Measurements from ENCODE around the gene ZNF672. TPM values are rescaled to one million over a fixed set of nuclear protein-coding genes. Genes with fewer than 3 reads are reported as not detected.

Gene ZNF672
- total and polyA plus RNA-seq, 2 of the 13 experiments (the other 11 are each of a cell fraction or from before 2014, with no cell fraction given), result 17.2 to 22.9 TPM

DNA sequence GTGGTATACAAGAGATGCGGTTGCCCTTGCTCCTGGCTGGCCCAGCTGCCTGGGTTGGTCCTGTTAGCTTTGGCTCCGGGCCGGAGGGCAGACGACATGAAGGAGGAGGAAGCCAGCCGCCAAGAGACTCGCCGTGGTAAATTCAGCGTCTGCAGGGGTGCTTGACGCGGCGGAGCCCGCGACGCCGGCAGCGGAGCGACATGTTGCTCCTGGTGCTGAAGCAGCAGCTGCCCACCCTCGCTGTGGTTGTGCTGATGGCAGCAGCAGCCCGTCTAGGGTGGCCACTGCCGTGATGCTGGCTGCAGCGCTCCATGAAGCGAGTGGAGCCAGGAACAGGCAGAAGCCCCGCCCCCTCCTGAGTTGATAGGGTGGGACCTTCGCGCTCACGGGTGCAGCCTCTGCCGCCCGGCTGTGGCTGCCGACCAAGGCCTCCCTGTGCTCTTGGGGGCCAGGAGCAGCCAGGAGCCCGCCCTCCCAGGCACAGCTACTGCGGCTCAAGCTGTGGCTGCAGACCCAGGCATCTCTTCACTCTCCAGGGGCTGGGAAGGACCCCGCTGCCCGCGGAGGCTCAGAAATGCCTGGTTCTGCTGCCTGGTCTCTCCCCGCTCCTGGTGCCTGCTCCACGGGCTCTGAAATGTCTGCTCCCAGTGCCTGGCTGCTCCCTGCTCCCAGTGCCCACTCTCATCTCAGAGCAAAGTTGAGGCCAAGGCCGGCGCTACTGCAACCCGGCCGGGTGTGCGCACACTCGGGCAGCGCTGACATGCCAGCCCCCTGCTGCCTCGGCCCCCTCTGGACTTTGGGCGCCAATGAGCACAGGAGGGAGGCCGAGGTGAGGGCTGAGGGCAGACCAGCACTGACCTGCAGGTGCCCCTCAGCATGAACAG, 25.2 kb downstream of the ZNF672 start (continued):
- TF ChIP-seq MED13 (CRISPR knock-in tag; IDR thresholded peaks at IDR 0.05) (no peak), KDM2A (CRISPR knock-in tag; IDR thresholded peaks at IDR 0.05; ENCODE audit: borderline replicate concordance, low read depth) (peak; percentile 66; the same call in 1 of the 2 replicates), ZNF230 (CRISPR knock-in tag; IDR thresholded peaks at IDR 0.05) (no peak), RNF2 (conservative IDR thresholded peaks at IDR 0.05; ENCODE audit: low read depth) (0 out of 2 replicates have a peak, but pooled peaks have one; percentile 20), EED (CRISPR knock-in tag; IDR thresholded peaks at IDR 0.05) (peak; percentile 84; the same call in 1 of the 2 replicates), ZBTB20 (CRISPR knock-in tag; IDR thresholded peaks at IDR 0.05; ENCODE audit: borderline replicate concordance, low read depth) (peak; percentile 69; the same call in 1 of the 2 replicates), GZF1 (CRISPR knock-in tag; IDR thresholded peaks at IDR 0.05) (peak; percentile 66; the same call in 1 of the 2 replicates), FOXK2 (IDR thresholded peaks at IDR 0.05) (no peak), PHF8 (CRISPR knock-in tag; IDR thresholded peaks at IDR 0.05) (peak; percentile 75), TCF7 (IDR thresholded peaks at IDR 0.05; ENCODE audit: low read depth) (no peak), ZNF431 (CRISPR knock-in tag; IDR thresholded peaks at IDR 0.05; ENCODE audit: borderline replicate concordance, low read depth) (no peak), REL (CRISPR knock-in tag; conservative IDR thresholded peaks at IDR 0.05) (0 out of 2 replicates have a peak, but pooled peaks have one; percentile 43), SALL1 (CRISPR knock-in tag; IDR thresholded peaks at IDR 0.05) (peak; percentile 68)
- TF ChIP-seq, protein P1, sequence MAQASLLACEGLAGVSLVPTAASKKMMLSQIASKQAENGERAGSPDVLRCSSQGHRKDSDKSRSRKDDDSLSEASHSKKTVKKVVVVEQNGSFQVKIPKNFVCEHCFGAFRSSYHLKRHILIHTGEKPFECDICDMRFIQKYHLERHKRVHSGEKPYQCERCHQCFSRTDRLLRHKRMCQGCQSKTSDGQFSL (CRISPR knock-in tag; IDR thresholded peaks at IDR 0.05), result no peak
- TF ChIP-seq, protein P2, sequence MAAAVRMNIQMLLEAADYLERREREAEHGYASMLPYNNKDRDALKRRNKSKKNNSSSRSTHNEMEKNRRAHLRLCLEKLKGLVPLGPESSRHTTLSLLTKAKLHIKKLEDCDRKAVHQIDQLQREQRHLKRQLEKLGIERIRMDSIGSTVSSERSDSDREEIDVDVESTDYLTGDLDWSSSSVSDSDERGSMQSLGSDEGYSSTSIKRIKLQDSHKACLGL (CRISPR knock-in tag; IDR thresholded peaks at IDR 0.05), result peak; percentile 42; the same call in 1 of the 2 replicates
- TF ChIP-seq, protein P3, sequence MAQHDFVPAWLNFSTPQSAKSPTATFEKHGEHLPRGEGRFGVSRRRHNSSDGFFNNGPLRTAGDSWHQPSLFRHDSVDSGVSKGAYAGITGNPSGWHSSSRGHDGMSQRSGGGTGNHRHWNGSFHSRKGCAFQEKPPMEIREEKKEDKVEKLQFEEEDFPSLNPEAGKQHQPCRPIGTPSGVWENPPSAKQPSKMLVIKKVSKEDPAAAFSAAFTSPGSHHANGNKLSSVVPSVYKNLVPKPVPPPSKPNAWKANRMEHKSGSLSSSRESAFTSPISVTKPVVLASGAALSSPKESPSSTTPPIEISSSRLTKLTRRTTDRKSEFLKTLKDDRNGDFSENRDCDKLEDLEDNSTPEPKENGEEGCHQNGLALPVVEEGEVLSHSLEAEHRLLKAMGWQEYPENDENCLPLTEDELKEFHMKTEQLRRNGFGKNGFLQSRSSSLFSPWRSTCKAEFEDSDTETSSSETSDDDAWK (CRISPR knock-in tag; IDR thresholded peaks at IDR 0.05), result no peak
- TF ChIP-seq, protein P4, sequence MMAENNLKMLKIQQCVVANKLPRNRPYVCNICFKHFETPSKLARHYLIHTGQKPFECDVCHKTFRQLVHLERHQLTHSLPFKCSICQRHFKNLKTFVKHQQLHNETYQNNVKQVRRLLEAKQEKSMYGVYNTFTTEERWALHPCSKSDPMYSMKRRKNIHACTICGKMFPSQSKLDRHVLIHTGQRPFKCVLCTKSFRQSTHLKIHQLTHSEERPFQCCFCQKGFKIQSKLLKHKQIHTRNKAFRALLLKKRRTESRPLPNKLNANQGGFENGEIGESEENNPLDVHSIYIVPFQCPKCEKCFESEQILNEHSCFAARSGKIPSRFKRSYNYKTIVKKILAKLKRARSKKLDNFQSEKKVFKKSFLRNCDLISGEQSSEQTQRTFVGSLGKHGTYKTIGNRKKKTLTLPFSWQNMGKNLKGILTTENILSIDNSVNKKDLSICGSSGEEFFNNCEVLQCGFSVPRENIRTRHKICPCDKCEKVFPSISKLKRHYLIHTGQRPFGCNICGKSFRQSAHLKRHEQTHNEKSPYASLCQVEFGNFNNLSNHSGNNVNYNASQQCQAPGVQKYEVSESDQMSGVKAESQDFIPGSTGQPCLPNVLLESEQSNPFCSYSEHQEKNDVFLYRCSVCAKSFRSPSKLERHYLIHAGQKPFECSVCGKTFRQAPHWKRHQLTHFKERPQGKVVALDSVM (CRISPR knock-in tag; IDR thresholded peaks at IDR 0.05), result peak; percentile 70
- TF ChIP-seq, protein P5, sequence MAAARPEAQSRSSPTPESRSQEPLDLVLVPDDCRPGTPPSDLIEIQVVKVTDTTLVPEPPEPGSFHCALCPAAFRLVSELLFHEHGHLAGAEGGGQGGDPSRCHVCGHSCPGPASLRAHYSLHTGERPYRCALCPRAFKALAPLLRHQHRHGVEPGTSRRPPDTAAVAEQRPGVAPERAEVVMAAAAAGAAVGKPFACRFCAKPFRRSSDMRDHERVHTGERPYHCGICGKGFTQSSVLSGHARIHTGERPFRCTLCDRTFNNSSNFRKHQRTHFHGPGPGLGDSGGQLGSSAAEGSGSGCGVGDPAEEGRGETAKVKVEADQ (CRISPR knock-in tag; IDR thresholded peaks at IDR 0.05; ENCODE audit: borderline replicate concordance), result 0 out of 2 replicates have a peak, but pooled peaks have one; percentile 25
- TF ChIP-seq, protein P6, sequence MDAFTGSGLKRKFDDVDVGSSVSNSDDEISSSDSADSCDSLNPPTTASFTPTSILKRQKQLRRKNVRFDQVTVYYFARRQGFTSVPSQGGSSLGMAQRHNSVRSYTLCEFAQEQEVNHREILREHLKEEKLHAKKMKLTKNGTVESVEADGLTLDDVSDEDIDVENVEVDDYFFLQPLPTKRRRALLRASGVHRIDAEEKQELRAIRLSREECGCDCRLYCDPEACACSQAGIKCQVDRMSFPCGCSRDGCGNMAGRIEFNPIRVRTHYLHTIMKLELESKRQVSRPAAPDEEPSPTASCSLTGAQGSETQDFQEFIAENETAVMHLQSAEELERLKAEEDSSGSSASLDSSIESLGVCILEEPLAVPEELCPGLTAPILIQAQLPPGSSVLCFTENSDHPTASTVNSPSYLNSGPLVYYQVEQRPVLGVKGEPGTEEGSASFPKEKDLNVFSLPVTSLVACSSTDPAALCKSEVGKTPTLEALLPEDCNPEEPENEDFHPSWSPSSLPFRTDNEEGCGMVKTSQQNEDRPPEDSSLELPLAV (CRISPR knock-in tag; conservative IDR thresholded peaks at IDR 0.05; ENCODE audit: low read depth), result no peak

All from HepG2 (cell line).